H1 (cell line): ENCODE measurements around the gene KCNV2. TPM values are rescaled to one million over a fixed set of nuclear protein-coding genes. Genes with fewer than 3 reads are reported as not detected.

ENCODE experiments used
- CTCF ChIA-PET: fragments of 300-600 bp; sonication (Branson Sonifier 250); formaldehyde crosslinking; loops from one replicate; lab custom pipeline; 2021; ENCODE audit not compliant: partially characterized antibody; lab: Charles Lee
- POLR2A ChIA-PET: fragments of 300-600 bp; sonication (Branson Sonifier 250); formaldehyde crosslinking; loops from one replicate; lab custom pipeline; 2021; ENCODE audit warnings: inconsistent platforms; ENCODE audit not compliant: partially characterized antibody; lab: Charles Lee
- DNase-seq, 2 experiments: peaks; one replicate each; pipeline versions ENCODE4 v3.0.0 to v3.0.0-alpha.2; 2010 to 2022; ENCODE audit warnings: low spot score in 2 of 2, low read depth in 1 of 2, mixed read lengths in 1 of 2
- FAIRE-seq: peaks from 2 replicates; lab custom pipeline; 2011; peaks lifted over from hg19 to GRCh38; lab: Jason Lieb, UNC
- H2AFZ ChIP-seq: 2 replicates; pipeline ENCODE4 v1.8.1; 2012; ENCODE audit warnings: low read length, inconsistent platforms
- H2AK5ac ChIP-seq: 2 replicates; pipeline ENCODE4 v1.6.1; 2013; ENCODE audit warnings: low read depth, low read length
- H2BK120ac ChIP-seq: replicated peaks from 2 replicates; pipeline ENCODE3; 2013; ENCODE audit warnings: low read depth, low read length, inconsistent platforms
- H2BK12ac ChIP-seq: 2 replicates; pipeline ENCODE4 v1.6.1; 2013; ENCODE audit warnings: low read depth, low read length
- H2BK15ac ChIP-seq: 2 replicates; pipeline ENCODE4 v1.6.1; 2013; ENCODE audit warnings: low read length
- H2BK20ac ChIP-seq: 2 replicates; pipeline ENCODE4 v1.6.1; 2013; ENCODE audit warnings: low read length
- H2BK5ac ChIP-seq: 2 replicates; pipeline ENCODE4 v1.6.1; 2013; ENCODE audit warnings: low read depth, low read length
- H3K14ac ChIP-seq: 2 replicates; pipeline ENCODE4 v1.6.1; 2013; ENCODE audit warnings: inconsistent platforms; ENCODE audit not compliant: insufficient read length
- H3K18ac ChIP-seq: 2 replicates; pipeline ENCODE4 v1.6.1; 2013; ENCODE audit warnings: low read length; ENCODE audit errors: extremely low read depth
- H3K23ac ChIP-seq: 2 replicates; pipeline ENCODE4 v1.6.1; 2013; ENCODE audit warnings: inconsistent platforms; ENCODE audit not compliant: insufficient read length
- H3K23me2 ChIP-seq: 2 replicates; pipeline ENCODE4 v1.6.1; 2013; ENCODE audit warnings: low read depth, low read length
- H3K27ac ChIP-seq: 2 replicates; pipeline ENCODE4 v1.6.1; 2011; ENCODE audit warnings: low read depth, low read length, inconsistent platforms
- H3K27me3 ChIP-seq, 4 experiments: replicated peaks in 1 of 4; 1 replicate in 1 of 4; 2 replicates in 3 of 4; pipeline versions ENCODE4 v1.6.1 to v1.8.1; 2011 to 2013; ENCODE audit warnings: low read length in 3 of 4, mild to moderate bottlenecking in 3 of 4, inconsistent platforms in 2 of 4, mixed read lengths in 2 of 4, moderate library complexity in 1 of 4; ENCODE audit not compliant: control insufficient read depth in 3 of 4, insufficient read depth in 3 of 4; ENCODE audit errors: extremely low read depth in 1 of 4
- H3K36me3 ChIP-seq, 4 experiments: 2 replicates each; pipeline versions ENCODE4 v1.6.1 to v1.8.1; 2011 to 2013; ENCODE audit warnings: mild to moderate bottlenecking in 4 of 4, low read length in 3 of 4, moderate library complexity in 2 of 4, control low read depth in 1 of 4, inconsistent platforms in 1 of 4; ENCODE audit not compliant: insufficient read depth in 4 of 4, control insufficient read depth in 2 of 4
- H3K4ac ChIP-seq: replicated peaks from 2 replicates; pipeline ENCODE3; 2013; ENCODE audit warnings: low read length, low read depth, mixed read lengths, inconsistent platforms; ENCODE audit not compliant: insufficient read length
- H3K4me1 ChIP-seq, 4 experiments: replicated peaks in 1 of 4; 1 replicate in 1 of 4; 2 replicates in 3 of 4; pipeline versions ENCODE4 v1.6.1 to v1.8.1; 2011 to 2013; ENCODE audit warnings: low read length in 3 of 4, inconsistent platforms in 2 of 4, mixed read lengths in 1 of 4; ENCODE audit not compliant: insufficient read depth in 4 of 4, control insufficient read depth in 3 of 4
- H3K4me2 ChIP-seq, 2 experiments: 2 replicates each; pipeline versions ENCODE4 v1.6.1 to v1.8.1; 2011 to 2013; ENCODE audit warnings: low read depth in 2 of 2, low read length in 2 of 2, control low read depth in 1 of 2, inconsistent platforms in 1 of 2, mild to moderate bottlenecking in 1 of 2; ENCODE audit not compliant: insufficient read depth in 1 of 2
- H3K4me3 ChIP-seq, 4 experiments: fragments of 200-600, 300-600 bp in 1 of 4; sonication (generic), shearing (Covaris generic), sonication (Bioruptor Twin) in 1 of 4; 2 replicates each; pipeline versions ENCODE4 v1.5.1 to v1.8.1; 2011 to 2016; ENCODE audit warnings: low read length in 4 of 4, low read depth in 3 of 4, control low read depth in 2 of 4, inconsistent platforms in 2 of 4, mild to moderate bottlenecking in 2 of 4, mixed read lengths in 1 of 4, moderate library complexity in 1 of 4; ENCODE audit not compliant: insufficient read depth in 2 of 4; ENCODE audit errors: extremely low read depth in 1 of 4
- H3K56ac ChIP-seq: replicated peaks from 2 replicates; pipeline ENCODE3; 2013; ENCODE audit warnings: low read depth, mild to moderate bottlenecking, mixed read lengths, low read length, inconsistent platforms; ENCODE audit not compliant: insufficient read length
- H3K79me1 ChIP-seq: 2 replicates; pipeline ENCODE4 v1.6.1; 2013; ENCODE audit warnings: low read depth, low read length, control low read depth
- H3K79me2 ChIP-seq, 2 experiments: 2 replicates each; pipeline versions ENCODE4 v1.6.1 to v1.8.1; 2012 to 2013; ENCODE audit warnings: low read length in 2 of 2, mild to moderate bottlenecking in 2 of 2, inconsistent platforms in 1 of 2; ENCODE audit not compliant: insufficient read depth in 2 of 2, control insufficient read depth in 1 of 2
- H3K9ac ChIP-seq, 4 experiments: replicated peaks in 1 of 4; 1 replicate in 1 of 4; 2 replicates in 3 of 4; pipeline versions ENCODE4 v1.6.1 to v1.8.1; 2011 to 2013; ENCODE audit warnings: low read depth in 3 of 4, low read length in 3 of 4, control low read depth in 2 of 4, mild to moderate bottlenecking in 2 of 4, moderate library complexity in 2 of 4, inconsistent platforms in 1 of 4; ENCODE audit errors: extremely low read depth in 1 of 4
- H3K9me3 ChIP-seq, 2 experiments: 2 replicates each; pipeline versions ENCODE4 v1.6.1 to v1.8.1; 2012 to 2013; ENCODE audit warnings: mild to moderate bottlenecking in 2 of 2, moderate library complexity in 2 of 2, control low read depth in 1 of 2, inconsistent platforms in 1 of 2, low read depth in 1 of 2, low read length in 1 of 2, mixed read lengths in 1 of 2; ENCODE audit not compliant: insufficient read depth in 2 of 2
- H4K20me1 ChIP-seq, 2 experiments: replicated peaks in 1 of 2; 2 replicates each; pipeline versions ENCODE3 to v1.8.1; 2011 to 2013; ENCODE audit warnings: inconsistent platforms in 2 of 2, low read length in 2 of 2, mild to moderate bottlenecking in 1 of 2; ENCODE audit not compliant: insufficient read depth in 2 of 2, control insufficient read depth in 1 of 2
- H4K5ac ChIP-seq: 2 replicates; pipeline ENCODE4 v1.6.1; 2013; ENCODE audit warnings: low read length, low read depth, mixed read lengths, inconsistent platforms; ENCODE audit not compliant: insufficient read length
- H4K8ac ChIP-seq: 2 replicates; pipeline ENCODE4 v1.8.0; 2013; ENCODE audit warnings: mild to moderate bottlenecking, moderate library complexity, low read length, inconsistent platforms; ENCODE audit not compliant: insufficient read depth; ENCODE audit errors: extremely low read depth
- H4K91ac ChIP-seq: replicated peaks from 2 replicates; pipeline ENCODE3; 2013; ENCODE audit warnings: low read length, mixed read lengths, inconsistent platforms; ENCODE audit not compliant: insufficient read length
- BRCA1 ChIP-seq: IDR thresholded peaks from 2 replicates; pipeline ENCODE4 v1.6.1; 2012; ENCODE audit warnings: low read depth, low read length, improper control_type of control experiment
- SP1 ChIP-seq: IDR thresholded peaks from 2 replicates; pipeline ENCODE4 v1.6.1; 2011; ENCODE audit warnings: low read depth, low read length
- WGBS, 2 experiments: shearing (Covaris generic) in 1 of 2; methylation state at CpG; one replicate each; pipeline versions ENCODE4 v1.1.6 to v1.1.7; 2013 to 2015; ENCODE audit warnings: low lambda C conversion rate in 2 of 2, mixed read lengths in 2 of 2, inconsistent platforms in 1 of 2, low coverage in 1 of 2, missing lambda C conversion rate in 1 of 2; ENCODE audit not compliant: insufficient replicate concordance in 2 of 2, insufficient coverage in 1 of 2, insufficient read length in 1 of 2; ENCODE audit errors: extremely low coverage in 1 of 2, missing lambda C conversion rate in 1 of 2; 5-methylcytosine and 5-hydroxymethylcytosine counted together
- polyA plus RNA-seq, 7 experiments: library from polyadenylated mRNA; depleted of rRNA in 3 of 7; stranded (reverse) in 5 of 7; unstranded in 2 of 7; fragments of >200 nt in 5 of 7; fragments of 200-250 nt in 2 of 7; gene quantifications; 1 replicate in 5 of 7; 2 replicates in 1 of 7; 4 replicates in 1 of 7; pipeline versions ENCODE4 v1.2.1 to v1.2.3, GENCODE V29; 2011 to 2013; ENCODE audit warnings: missing spikeins in 2 of 7, mixed read lengths in 2 of 7
- total RNA-seq: library from RNA; stranded (reverse); fragmentation: NEBNext Ultra II Directional; extraction: Animal tissue kit (Norgen Biotek cat#: 25700); gene quantifications from 2 replicates; pipeline ENCODE4 v1.2.1, GENCODE V29; 2021

KCNV2 gene
- total and polyA plus RNA-seq, 2 of the 8 experiments (the other 6 are each of a cell fraction or from before 2014, with no cell fraction given), result not detected

GRCh38 chr9:2765250-2765880, 48.1 kb downstream of the KCNV2 start:
- Histone ChIP-seq H2BK5ac (peak overlapping the region; percentile 72; the same call in 1 of the 2 replicates), H3K23me2 (no peaks in the 10 kb centered on the region), H4K91ac (no peak overlapping the region), H3K14ac (no peak overlapping the region), H3K79me2 (no peaks in the 10 kb centered on the region), H3K9ac (no peak overlapping the region), H2BK120ac (no peak overlapping the region), H4K20me1 (no peaks in the 10 kb centered on the region), H3K4me1 (peaks cover 0 to 10% (median 2%) of the 10 kb centered on the region in 4 experiments; a peak in 2 of 7 replicates), H3K18ac (no peak overlapping the region), H3K23ac (no peak overlapping the region), H2BK12ac (peak overlapping the region; percentile 78; the same call in 1 of the 2 replicates), H3K4ac (no peak overlapping the region), H3K4me2 (no peak overlapping the region), H3K4me3 (no peak overlapping the region), H3K9me3 (no peaks in the 10 kb centered on the region), H3K79me1 (no peaks in the 10 kb centered on the region), H3K36me3 (peaks cover 2 to 12% (median 7%) of the 10 kb centered on the region in 4 experiments; a peak in 6 of 8 replicates), H2BK15ac (no peak overlapping the region), H3K27me3 (no peaks in the 10 kb centered on the region), H4K5ac (peak overlapping the region; percentile 30), H4K8ac (peak overlapping the region; percentile 20; the same call in 1 of the 2 replicates), H2BK20ac (0 out of 2 replicates have a peak overlapping the region, but pooled peaks have one; percentile 40), H3K56ac (no peak overlapping the region), H3K27ac (no peak overlapping the region), H2AK5ac (no peak overlapping the region), H2AFZ (no peak overlapping the region)
- POLR2A ChIA-PET, result interaction anchor here (0.5 to 1.3 kb wide), 3 partner anchors 10 to 107 kb away, joined by 3 read pairs; no protein-coding TSS in a partner anchor
- 92% methylated on average over 4 of the region's 4 CpGs; no CpG with 5 or more reads in 1 of the 2 experiments for WGBS, 2 experiments
- FAIRE-seq (no peak), DNase-seq (no peak)
- TF ChIP-seq BRCA1, result no peak
- peak; percentile 54; the same call in 1 of the 2 replicates for TF ChIP-seq SP1
- CTCF ChIA-PET, result interaction anchor here (1.0 to 1.2 kb wide), 2 partner anchors 9 to 59 kb away, joined by 3 read pairs; no protein-coding TSS in a partner anchor
